Measurements from ENCODE around the gene BTRC. TPM values are rescaled to one million over a fixed set of nuclear protein-coding genes. Genes with fewer than 3 reads are reported as not detected.

BTRC gene
- total RNA-seq, 1 experiment from 2014 or later: 22.4 TPM

DNA sequence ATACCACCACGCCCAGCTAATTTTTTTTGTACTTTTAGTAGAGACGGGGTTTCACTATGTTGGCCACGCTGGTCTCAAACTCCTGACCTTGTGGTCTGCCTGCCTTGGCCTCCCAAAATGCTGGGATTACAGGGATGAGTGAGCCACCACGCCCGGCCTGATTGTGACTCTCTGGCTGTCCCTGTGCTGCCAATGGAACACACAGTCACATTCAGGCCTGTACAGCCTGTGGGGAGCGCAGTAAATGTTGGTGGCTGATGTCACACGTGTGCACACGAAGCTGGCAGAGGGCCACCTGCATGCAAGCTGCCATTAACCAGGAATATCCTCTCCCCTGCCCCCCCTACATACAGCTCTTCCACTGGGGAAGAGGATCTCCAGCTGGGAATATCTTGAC, 212.0 kb downstream of the BTRC start:
- H3K27me3 Mint-ChIP-seq (ENCODE audit: low read depth): peaks cover 56% of the 10 kb centered on the region
- ChIA-PET CTCF (no interaction called here), POLR2A (no interaction called here)
- H3K27ac Mint-ChIP-seq: no peak overlapping the region
- DNase-seq (ENCODE audit: low spot score) (no peak), ATAC-seq (no peak)
- H3K9me3 Mint-ChIP-seq: no peaks in the 10 kb centered on the region
- H3K4me1 Mint-ChIP-seq: peaks cover 24% of the 10 kb centered on the region
- peak overlapping the region; percentile 45; the same call in 1 of the 2 replicates for H3K4me3 Mint-ChIP-seq
- TF ChIP-seq IRF2 (CRISPR knock-in tag; IDR thresholded peaks at IDR 0.05; ENCODE audit: borderline replicate concordance, low read depth) (no peak), ELF4 (CRISPR knock-in tag; IDR thresholded peaks at IDR 0.05; ENCODE audit: low read depth) (no peak), ESRRA (CRISPR knock-in tag; IDR thresholded peaks at IDR 0.05; ENCODE audit: borderline replicate concordance) (no peak), FOXP1 (CRISPR knock-in tag; IDR thresholded peaks at IDR 0.05; ENCODE audit: borderline replicate concordance) (no peak), SOX15 (CRISPR knock-in tag; IDR thresholded peaks at IDR 0.05) (no peak), NR1H2 (CRISPR knock-in tag; IDR thresholded peaks at IDR 0.05) (no peak), ZNF416 (CRISPR knock-in tag; IDR thresholded peaks at IDR 0.05) (no peak), FOXJ3 (CRISPR knock-in tag; IDR thresholded peaks at IDR 0.05; ENCODE audit: borderline replicate concordance) (no peak), ETV6 (CRISPR knock-in tag; IDR thresholded peaks at IDR 0.05) (no peak), TP53 (CRISPR knock-in tag; IDR thresholded peaks at IDR 0.05) (no peak), KAT7 (CRISPR knock-in tag; IDR thresholded peaks at IDR 0.05; ENCODE audit: borderline replicate concordance) (no peak)
- TF ChIP-seq, protein P1, sequence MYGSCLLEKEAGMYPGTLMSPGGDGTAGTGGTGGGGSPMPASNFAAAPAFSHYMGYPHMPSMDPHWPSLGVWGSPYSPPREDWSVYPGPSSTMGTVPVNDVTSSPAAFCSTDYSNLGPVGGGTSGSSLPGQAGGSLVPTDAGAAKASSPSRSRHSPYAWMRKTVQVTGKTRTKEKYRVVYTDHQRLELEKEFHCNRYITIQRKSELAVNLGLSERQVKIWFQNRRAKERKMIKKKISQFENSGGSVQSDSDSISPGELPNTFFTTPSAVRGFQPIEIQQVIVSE (CRISPR knock-in tag; IDR thresholded peaks at IDR 0.05; ENCODE audit: borderline replicate concordance): no peak
- TF ChIP-seq, protein P2, sequence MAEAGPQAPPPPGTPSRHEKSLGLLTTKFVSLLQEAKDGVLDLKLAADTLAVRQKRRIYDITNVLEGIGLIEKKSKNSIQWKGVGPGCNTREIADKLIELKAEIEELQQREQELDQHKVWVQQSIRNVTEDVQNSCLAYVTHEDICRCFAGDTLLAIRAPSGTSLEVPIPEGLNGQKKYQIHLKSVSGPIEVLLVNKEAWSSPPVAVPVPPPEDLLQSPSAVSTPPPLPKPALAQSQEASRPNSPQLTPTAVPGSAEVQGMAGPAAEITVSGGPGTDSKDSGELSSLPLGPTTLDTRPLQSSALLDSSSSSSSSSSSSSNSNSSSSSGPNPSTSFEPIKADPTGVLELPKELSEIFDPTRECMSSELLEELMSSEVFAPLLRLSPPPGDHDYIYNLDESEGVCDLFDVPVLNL (CRISPR knock-in tag; IDR thresholded peaks at IDR 0.05; ENCODE audit: borderline replicate concordance, low read depth): no peak
- no peaks in the 10 kb centered on the region for H3K36me3 Mint-ChIP-seq

DNA sequence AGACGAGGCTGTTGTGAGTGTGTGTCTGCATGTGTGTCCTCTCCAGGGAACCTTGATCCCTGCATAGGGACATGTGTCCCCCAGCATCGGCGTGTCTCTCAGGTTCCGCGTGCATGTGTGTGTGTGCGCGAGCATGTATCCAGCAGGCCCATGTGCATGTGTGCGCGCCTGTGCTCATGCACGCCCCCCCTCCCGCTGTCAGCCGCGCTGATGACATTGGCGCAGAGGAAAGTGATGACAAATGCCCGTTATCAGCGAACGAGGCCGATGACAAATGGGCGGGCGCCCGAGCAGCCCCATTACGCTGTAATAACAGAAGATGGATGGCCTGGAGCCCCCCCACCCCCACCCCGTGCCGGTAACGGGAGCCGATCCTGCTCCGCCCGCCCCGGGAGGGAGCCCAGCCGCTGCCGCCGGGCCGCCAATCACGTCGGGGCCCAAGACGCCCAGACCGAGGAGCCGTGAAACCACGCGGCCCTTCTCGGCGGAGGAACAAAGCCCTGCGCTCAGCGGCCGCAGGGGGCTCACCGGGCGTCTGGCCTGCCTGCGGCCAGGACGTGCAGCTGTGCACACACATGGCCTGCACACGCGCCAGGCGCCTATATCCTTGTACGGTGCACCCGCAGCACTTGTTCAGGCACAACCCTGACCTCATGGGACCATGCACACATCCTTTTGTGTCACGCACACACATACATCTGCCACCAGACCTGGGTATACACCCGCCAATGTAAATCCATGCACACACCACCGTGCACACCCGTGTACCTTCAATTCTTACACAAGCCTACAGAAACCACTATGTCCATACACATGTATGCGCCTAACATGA, 212.6 kb downstream of the BTRC start:
- Mint-ChIP-seq H3K9me3 (no peaks in the 10 kb centered on the region), H3K4me1 (peaks cover 26% of the 10 kb centered on the region), H3K36me3 (no peaks in the 10 kb centered on the region), H3K27me3 (ENCODE audit: low read depth) (peaks cover 63% of the 10 kb centered on the region), H3K27ac (no peak overlapping the region), H3K4me3 (peak overlapping the region; percentile 45)
- ChIA-PET CTCF (no interaction called here), POLR2A (no interaction called here)
- TF ChIP-seq USF1 (CRISPR knock-in tag; IDR thresholded peaks at IDR 0.05) (no peak), MAX (CRISPR knock-in tag; IDR thresholded peaks at IDR 0.05) (peak; percentile 86), NR2C2 (CRISPR knock-in tag; IDR thresholded peaks at IDR 0.05) (no peak), ZNF219 (CRISPR knock-in tag; IDR thresholded peaks at IDR 0.05; ENCODE audit: borderline replicate concordance) (no peak), ESRRA (CRISPR knock-in tag; IDR thresholded peaks at IDR 0.05; ENCODE audit: borderline replicate concordance) (no peak), ZNF121 (CRISPR knock-in tag; IDR thresholded peaks at IDR 0.05) (no peak), ZNF423 (CRISPR knock-in tag; IDR thresholded peaks at IDR 0.05) (peak; percentile 43; the same call in 1 of the 2 replicates)
- ATAC-seq (peak; percentile 8), DNase-seq (ENCODE audit: low spot score) (peak; percentile 62)
